Mucosa of stomach (tissue), 1 donor: Measurements from ENCODE around the gene UBQLNL.

Experiments
- H3K27me3 ChIP-seq: one replicate; pipeline ENCODE4 v1.7.0; 2013; ENCODE audit warnings: mild to moderate bottlenecking, low read length; ENCODE audit not compliant: control insufficient read depth, insufficient read depth
- H3K36me3 ChIP-seq: one replicate; pipeline ENCODE4 v1.7.0; 2013; ENCODE audit warnings: low read length; ENCODE audit not compliant: control insufficient read depth, insufficient read depth
- H3K4me1 ChIP-seq: one replicate; pipeline ENCODE4 v1.7.0; 2013; ENCODE audit warnings: mild to moderate bottlenecking, low read length; ENCODE audit not compliant: control insufficient read depth, insufficient read depth
- H3K4me3 ChIP-seq: one replicate; pipeline ENCODE4 v1.7.0; 2013; ENCODE audit warnings: low read length
- H3K9ac ChIP-seq: one replicate; pipeline ENCODE4 v1.7.0; 2013; ENCODE audit warnings: mild to moderate bottlenecking, low read length, moderate library complexity
- H3K9me3 ChIP-seq: one replicate; pipeline ENCODE4 v1.7.0; 2013; ENCODE audit warnings: mild to moderate bottlenecking, low read length, moderate library complexity; ENCODE audit not compliant: control insufficient read depth
- donor health status: Pancreatic carcinoma.

Gene UBQLNL

GRCh38 chr11:5504403-5504921, 12.0 kb downstream of the UBQLNL start:
- Histone ChIP-seq H3K4me1 (no peaks in the 10 kb centered on the region), H3K9me3 (no peaks in the 10 kb centered on the region), H3K27me3 (no peaks in the 10 kb centered on the region), H3K4me3 (no peak overlapping the region), H3K9ac (no peak overlapping the region), H3K36me3 (no peaks in the 10 kb centered on the region)

- Histone ChIP-seq H3K4me1 (no peaks in the 10 kb centered on the region), H3K9me3 (no peaks in the 10 kb centered on the region), H3K27me3 (no peaks in the 10 kb centered on the region)
These were observed 16.1 kb downstream of the UBQLNL start for GRCh38 chr11:5500393-5500801.

GRCh38 chr11:5499671-5500070, 16.8 kb downstream of the UBQLNL start:
- H3K9ac ChIP-seq, result no peak overlapping the region
- H3K4me3 ChIP-seq, result no peak overlapping the region
- no peaks in the 10 kb centered on the region for H3K36me3 ChIP-seq
- no peaks in the 10 kb centered on the region for H3K27me3 ChIP-seq
- H3K9me3 ChIP-seq, result no peaks in the 10 kb centered on the region
- no peaks in the 10 kb centered on the region for H3K4me1 ChIP-seq

More at GRCh38 chr11:5500393-5500801, 16.1 kb downstream of the UBQLNL start:
- no peaks in the 10 kb centered on the region for H3K36me3 ChIP-seq
- H3K9ac ChIP-seq, result no peak overlapping the region
- H3K4me3 ChIP-seq, result no peak overlapping the region

- H3K36me3 ChIP-seq, result no peaks in the 10 kb centered on the region
- H3K4me1 ChIP-seq, result no peaks in the 10 kb centered on the region
- H3K9me3 ChIP-seq, result no peaks in the 10 kb centered on the region
- no peak overlapping the region for H3K4me3 ChIP-seq
- no peak overlapping the region for H3K9ac ChIP-seq
- H3K27me3 ChIP-seq, result no peaks in the 10 kb centered on the region
These were observed 26.7 kb downstream of the UBQLNL start for GRCh38 chr11:5489576-5490357.

- Histone ChIP-seq H3K36me3 (no peaks in the 10 kb centered on the region), H3K4me1 (no peaks in the 10 kb centered on the region), H3K4me3 (no peak overlapping the region), H3K27me3 (no peaks in the 10 kb centered on the region), H3K9ac (no peak overlapping the region), H3K9me3 (no peaks in the 10 kb centered on the region)
These were observed 27.6 kb downstream of the UBQLNL start for GRCh38 chr11:5488798-5489399.

- Histone ChIP-seq H3K4me3 (no peak within 1 kb of the TSS), H3K4me1 (no peaks in the 10 kb centered on the region), H3K9me3 (no peaks in the 10 kb centered on the region), H3K36me3 (no peaks in the 10 kb centered on the region), H3K9ac (no peak within 1 kb of the TSS), H3K27me3 (no peaks in the 10 kb centered on the region)
These were observed 28.1 kb downstream of the UBQLNL start, which contains the start of gene OR52D1 for GRCh38 chr11:5488385-5488784. Gene OR52D1 (plus strand): TSS chr11:5488685. CDS start chr11:5488707, 22 bp downstream.

- Histone ChIP-seq H3K36me3 (no peaks in the 10 kb centered on the region), H3K4me1 (no peaks in the 10 kb centered on the region), H3K9ac (no peak overlapping the region), H3K27me3 (no peaks in the 10 kb centered on the region), H3K4me3 (no peak overlapping the region), H3K9me3 (no peaks in the 10 kb centered on the region)
These were observed 30.1 kb downstream of the UBQLNL start for GRCh38 chr11:5486421-5486820.

- H3K27me3 ChIP-seq, result no peaks in the 10 kb centered on the region
- H3K4me3 ChIP-seq, result no peak overlapping the region
- no peak overlapping the region for H3K9ac ChIP-seq
- no peaks in the 10 kb centered on the region for H3K36me3 ChIP-seq
- H3K9me3 ChIP-seq, result no peaks in the 10 kb centered on the region
- H3K4me1 ChIP-seq, result no peaks in the 10 kb centered on the region
These were observed 30.5 kb downstream of the UBQLNL start for GRCh38 chr11:5486003-5486402.

GRCh38 chr11:5476186-5476819, 40.2 kb downstream of the UBQLNL start:
- Histone ChIP-seq H3K4me3 (no peak overlapping the region), H3K4me1 (no peaks in the 10 kb centered on the region), H3K9me3 (no peaks in the 10 kb centered on the region), H3K9ac (no peak overlapping the region), H3K36me3 (no peaks in the 10 kb centered on the region), H3K27me3 (no peaks in the 10 kb centered on the region)

GRCh38 chr11:5473921-5474320, 42.6 kb downstream of the UBQLNL start:
- no peak overlapping the region for H3K4me3 ChIP-seq
- H3K27me3 ChIP-seq, result no peaks in the 10 kb centered on the region
- no peaks in the 10 kb centered on the region for H3K4me1 ChIP-seq
- no peak overlapping the region for H3K9ac ChIP-seq
- H3K36me3 ChIP-seq, result no peaks in the 10 kb centered on the region
- no peaks in the 10 kb centered on the region for H3K9me3 ChIP-seq

- Histone ChIP-seq H3K9me3 (no peaks in the 10 kb centered on the region), H3K9ac (no peak overlapping the region), H3K36me3 (no peaks in the 10 kb centered on the region), H3K27me3 (no peaks in the 10 kb centered on the region), H3K4me3 (no peak overlapping the region), H3K4me1 (no peaks in the 10 kb centered on the region)
These were observed 49.0 kb downstream of the UBQLNL start for GRCh38 chr11:5467527-5467926.
